ENCODE data around the gene FOXR1.

Gene FOXR1

DNA sequence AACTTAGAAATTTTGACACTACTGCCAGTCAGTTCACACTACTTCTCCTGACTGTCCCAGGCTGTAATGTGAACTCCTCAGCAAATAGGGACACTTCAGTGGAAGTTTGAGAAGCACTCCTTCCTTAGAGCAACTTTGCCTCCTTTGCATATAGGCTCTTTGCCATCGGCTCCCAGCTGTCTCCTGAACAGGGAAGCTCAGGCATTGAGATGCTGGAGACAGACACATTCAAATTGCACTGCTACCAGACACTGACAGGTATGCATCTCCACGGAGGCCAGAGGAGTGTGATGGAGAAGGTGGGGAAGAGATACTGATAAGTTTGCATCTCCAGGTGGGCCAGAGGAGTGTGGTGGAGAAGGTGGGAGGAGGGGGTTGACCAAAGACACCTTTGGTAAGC lies 48.4 kb downstream of the FOXR1 start:
- Mint-ChIP-seq H3K9me3 (no peaks in the 10 kb centered on the region), H3K4me1 (ENCODE audit: low read depth) (peaks cover 43% of the 10 kb centered on the region), H3K27me3 (ENCODE audit: low read depth) (no peaks in the 10 kb centered on the region), H3K4me3 (peak overlapping the region; percentile 99), H3K27ac (peak overlapping the region; percentile 100), H3K36me3 (ENCODE audit: low read depth) (peaks cover 71% of the 10 kb centered on the region)
- no peak for DNase-seq (ENCODE audit: low spot score)

DNA sequence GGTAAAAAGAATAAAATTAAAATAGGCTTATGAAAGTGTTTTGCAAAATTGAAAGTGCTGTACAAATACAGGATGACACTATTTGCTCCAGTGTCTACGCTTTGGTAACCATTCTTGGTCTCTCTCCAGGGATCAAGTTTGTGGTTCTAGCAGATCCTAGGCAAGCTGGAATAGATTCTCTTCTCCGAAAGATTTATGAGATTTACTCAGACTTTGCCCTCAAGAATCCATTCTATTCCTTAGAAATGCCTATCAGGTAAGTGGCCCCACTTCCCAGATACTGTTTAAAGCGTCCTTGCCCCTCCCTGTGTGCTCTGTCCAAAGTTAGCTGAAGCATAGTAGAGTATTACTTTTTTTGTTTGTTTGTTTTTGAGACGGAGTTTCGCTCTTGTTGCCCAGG lies 50.1 kb downstream of the FOXR1 start:
- DNase-seq (ENCODE audit: low spot score), result no peak
- H3K4me3 Mint-ChIP-seq, result no peak overlapping the region
- peak overlapping the region; percentile 47 for H3K27ac Mint-ChIP-seq
- no peaks in the 10 kb centered on the region for H3K27me3 Mint-ChIP-seq (ENCODE audit: low read depth)
- peaks cover 59% of the 10 kb centered on the region for H3K36me3 Mint-ChIP-seq (ENCODE audit: low read depth)
- peaks cover 30% of the 10 kb centered on the region for H3K4me1 Mint-ChIP-seq (ENCODE audit: low read depth)
- no peaks in the 10 kb centered on the region for H3K9me3 Mint-ChIP-seq

DNA sequence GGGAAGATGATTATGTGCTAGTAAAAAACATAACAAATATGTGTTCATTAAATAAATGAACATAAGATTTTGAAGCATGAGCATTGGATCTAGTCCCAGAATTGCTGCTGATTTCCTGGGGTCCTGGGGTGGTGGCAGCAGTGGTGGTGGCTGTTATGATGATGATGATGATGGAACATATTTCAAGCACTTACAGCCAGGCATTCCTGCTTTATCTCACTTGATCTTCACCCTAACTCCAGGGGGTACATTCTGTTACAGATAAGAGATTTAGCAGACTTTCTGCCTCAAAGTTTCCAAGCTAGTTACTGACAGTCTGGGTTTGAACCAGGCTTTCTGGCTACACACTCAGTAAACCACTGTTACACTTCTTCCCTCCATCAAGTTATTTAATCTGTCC lies 52.2 kb downstream of the FOXR1 start:
- Mint-ChIP-seq H3K36me3 (ENCODE audit: low read depth) (peaks cover 45% of the 10 kb centered on the region), H3K4me1 (ENCODE audit: low read depth) (peaks cover 28% of the 10 kb centered on the region), H3K27ac (peak overlapping the region; percentile 11), H3K4me3 (no peak overlapping the region), H3K9me3 (no peaks in the 10 kb centered on the region), H3K27me3 (ENCODE audit: low read depth) (no peaks in the 10 kb centered on the region)
- no peak for DNase-seq (ENCODE audit: low spot score)

DNA sequence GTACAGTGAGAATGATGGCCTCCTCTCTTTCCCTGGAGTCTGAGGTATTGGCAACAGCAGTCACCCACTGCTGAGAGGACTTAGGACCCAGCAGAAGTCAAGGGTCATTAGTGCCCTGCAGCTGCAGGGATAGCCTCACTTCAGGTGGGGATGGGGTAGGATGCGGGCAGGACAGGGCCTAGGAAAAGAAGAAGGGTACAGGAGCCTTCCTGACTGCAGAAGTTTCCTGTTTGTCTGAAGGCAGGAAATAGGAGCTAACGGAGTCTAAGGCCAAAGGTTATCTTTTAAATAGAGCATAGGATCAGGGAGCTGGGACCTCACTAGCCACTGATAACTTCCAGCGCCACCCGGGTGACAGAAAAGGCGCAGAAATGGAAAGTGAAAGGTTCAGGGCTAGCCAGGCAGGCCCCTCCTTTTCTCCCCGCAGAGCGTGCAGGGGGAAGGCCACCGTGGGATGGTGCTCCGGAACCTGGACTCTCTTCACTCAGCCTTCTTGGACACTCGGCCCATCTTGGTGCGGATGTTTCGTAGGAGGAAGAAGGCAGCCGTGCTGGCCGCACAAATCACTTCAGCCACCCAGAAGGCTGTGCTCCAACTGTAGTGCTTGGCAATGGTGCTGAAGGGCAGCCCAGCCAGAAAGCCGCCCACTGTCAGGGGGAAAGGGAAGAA lies 53.0 kb downstream of the FOXR1 start:
- H3K36me3 Mint-ChIP-seq (ENCODE audit: low read depth), result peaks cover 46% of the 10 kb centered on the region
- H3K4me3 Mint-ChIP-seq, result no peak overlapping the region
- peaks cover 37% of the 10 kb centered on the region for H3K4me1 Mint-ChIP-seq (ENCODE audit: low read depth)
- peak overlapping the region; percentile 67 for H3K27ac Mint-ChIP-seq
- H3K27me3 Mint-ChIP-seq (ENCODE audit: low read depth), result no peaks in the 10 kb centered on the region
- DNase-seq (ENCODE audit: low spot score), result no peak
- H3K9me3 Mint-ChIP-seq, result no peaks in the 10 kb centered on the region

DNA sequence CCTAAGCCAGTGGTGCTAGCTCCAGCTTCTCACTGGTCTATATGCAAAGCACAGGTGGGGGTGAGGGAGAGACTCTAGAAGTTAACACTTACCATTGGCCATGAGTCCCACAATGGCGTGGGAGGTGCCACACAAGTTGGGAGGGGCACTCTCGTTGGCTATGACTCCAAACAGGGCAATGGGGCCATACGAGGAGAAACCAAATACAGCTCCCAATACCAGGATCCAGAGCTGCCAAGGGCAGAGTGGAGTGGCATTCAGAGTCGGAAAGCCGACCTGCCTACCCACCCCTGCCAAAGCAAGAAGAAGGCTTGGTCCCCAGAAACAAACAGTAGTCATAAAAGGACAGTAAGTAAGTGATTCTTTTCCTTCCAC lies 53.5 kb downstream of the FOXR1 start:
- Mint-ChIP-seq H3K4me3 (no peak overlapping the region), H3K27me3 (ENCODE audit: low read depth) (no peaks in the 10 kb centered on the region), H3K27ac (peak overlapping the region; percentile 11), H3K4me1 (ENCODE audit: low read depth) (peaks cover 35% of the 10 kb centered on the region), H3K36me3 (ENCODE audit: low read depth) (peaks cover 41% of the 10 kb centered on the region), H3K9me3 (no peaks in the 10 kb centered on the region)
- DNase-seq (ENCODE audit: low spot score), result no peak

DNA sequence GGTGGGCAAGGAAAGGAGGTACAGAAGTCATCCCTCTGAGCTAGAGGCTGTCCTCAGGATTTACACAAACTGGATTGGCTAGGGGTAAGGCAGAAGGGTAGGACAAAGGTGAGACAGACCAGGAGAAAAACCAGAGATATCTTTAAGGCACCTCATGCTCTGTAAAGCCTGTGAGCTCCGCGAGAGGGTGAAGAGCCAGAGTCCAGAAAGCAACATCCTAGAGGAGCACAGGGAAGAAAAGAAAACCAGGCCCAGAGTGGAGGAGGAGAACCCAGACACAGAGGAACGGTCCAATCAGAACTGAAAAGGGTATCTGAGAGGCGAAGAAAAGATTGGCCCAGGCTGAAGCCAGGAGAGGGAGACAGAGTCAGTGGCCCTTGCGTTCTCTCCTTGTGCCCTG lies 54.0 kb downstream of the FOXR1 start:
- Mint-ChIP-seq H3K4me1 (ENCODE audit: low read depth) (peaks cover 34% of the 10 kb centered on the region), H3K4me3 (no peak overlapping the region), H3K36me3 (ENCODE audit: low read depth) (peaks cover 40% of the 10 kb centered on the region), H3K27me3 (ENCODE audit: low read depth) (no peaks in the 10 kb centered on the region), H3K27ac (no peak overlapping the region), H3K9me3 (no peaks in the 10 kb centered on the region)
- no peak for DNase-seq (ENCODE audit: low spot score)

DNA sequence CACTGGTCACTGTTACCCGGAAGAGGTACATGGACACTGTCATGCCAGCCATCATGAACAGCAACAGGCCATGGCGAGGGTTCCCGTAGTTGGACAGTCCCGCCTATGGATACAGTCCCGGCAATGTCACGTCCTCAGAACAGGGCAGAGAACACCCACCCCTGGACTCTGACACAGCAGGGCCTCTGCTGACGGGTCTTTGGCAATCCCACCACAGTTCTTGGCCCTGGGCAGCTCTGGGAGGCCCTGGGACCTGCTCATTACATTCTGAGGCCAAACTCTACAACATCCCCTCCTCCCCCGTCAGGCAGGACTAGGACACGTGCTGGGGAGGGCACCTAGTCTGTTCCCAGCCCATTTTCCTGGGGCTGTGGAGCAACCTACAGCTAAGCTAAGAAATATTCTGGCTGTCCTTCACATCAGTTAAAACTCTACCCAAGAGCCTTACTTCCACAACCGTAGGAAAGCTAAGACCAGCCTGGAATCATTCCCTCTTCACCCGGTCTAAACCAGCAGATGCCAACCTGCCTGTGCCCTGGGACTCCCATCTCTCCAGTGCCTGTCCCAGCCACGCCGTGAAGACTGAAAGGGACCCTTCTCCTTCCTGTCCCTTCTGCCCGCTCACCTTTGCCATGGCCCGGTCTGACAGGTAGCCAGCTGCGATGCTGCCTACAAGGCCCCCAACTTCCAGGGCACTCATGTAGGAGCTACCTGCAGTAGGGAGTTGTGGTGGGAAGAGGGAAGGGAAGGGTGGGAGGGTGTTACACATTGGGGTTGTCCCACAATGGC lies 54.6 kb downstream of the FOXR1 start:
- no peak overlapping the region for H3K4me3 Mint-ChIP-seq
- H3K4me1 Mint-ChIP-seq (ENCODE audit: low read depth), result peaks cover 32% of the 10 kb centered on the region
- H3K27ac Mint-ChIP-seq, result no peak overlapping the region
- peaks cover 40% of the 10 kb centered on the region for H3K36me3 Mint-ChIP-seq (ENCODE audit: low read depth)
- no peak for DNase-seq (ENCODE audit: low spot score)
- H3K27me3 Mint-ChIP-seq (ENCODE audit: low read depth), result no peaks in the 10 kb centered on the region
- no peaks in the 10 kb centered on the region for H3K9me3 Mint-ChIP-seq

DNA sequence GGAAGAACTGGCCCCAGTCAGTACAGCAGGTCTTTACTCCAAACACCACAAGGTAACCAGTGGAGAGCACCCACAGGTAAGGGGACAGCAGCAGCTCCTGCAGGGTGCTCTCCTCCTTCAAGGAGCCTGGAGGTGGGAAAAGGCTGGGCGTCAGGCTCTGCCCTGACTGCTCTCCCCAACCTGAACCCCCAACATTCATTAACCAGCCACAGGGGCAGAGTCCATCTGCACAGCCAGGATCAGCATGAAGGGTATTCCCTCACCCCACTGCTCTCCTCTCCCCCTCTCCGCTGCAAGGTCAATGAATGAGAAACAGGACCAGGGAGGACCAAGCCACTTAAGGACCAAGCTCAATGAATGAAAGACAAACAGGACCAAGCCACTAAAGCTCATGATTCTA lies 55.4 kb downstream of the FOXR1 start:
- H3K36me3 Mint-ChIP-seq (ENCODE audit: low read depth), result peaks cover 32% of the 10 kb centered on the region
- H3K27me3 Mint-ChIP-seq (ENCODE audit: low read depth), result no peaks in the 10 kb centered on the region
- peaks cover 28% of the 10 kb centered on the region for H3K4me1 Mint-ChIP-seq (ENCODE audit: low read depth)
- no peak overlapping the region for H3K27ac Mint-ChIP-seq
- H3K9me3 Mint-ChIP-seq, result no peaks in the 10 kb centered on the region
- H3K4me3 Mint-ChIP-seq, result no peak overlapping the region
- no peak for DNase-seq (ENCODE audit: low spot score)

DNA sequence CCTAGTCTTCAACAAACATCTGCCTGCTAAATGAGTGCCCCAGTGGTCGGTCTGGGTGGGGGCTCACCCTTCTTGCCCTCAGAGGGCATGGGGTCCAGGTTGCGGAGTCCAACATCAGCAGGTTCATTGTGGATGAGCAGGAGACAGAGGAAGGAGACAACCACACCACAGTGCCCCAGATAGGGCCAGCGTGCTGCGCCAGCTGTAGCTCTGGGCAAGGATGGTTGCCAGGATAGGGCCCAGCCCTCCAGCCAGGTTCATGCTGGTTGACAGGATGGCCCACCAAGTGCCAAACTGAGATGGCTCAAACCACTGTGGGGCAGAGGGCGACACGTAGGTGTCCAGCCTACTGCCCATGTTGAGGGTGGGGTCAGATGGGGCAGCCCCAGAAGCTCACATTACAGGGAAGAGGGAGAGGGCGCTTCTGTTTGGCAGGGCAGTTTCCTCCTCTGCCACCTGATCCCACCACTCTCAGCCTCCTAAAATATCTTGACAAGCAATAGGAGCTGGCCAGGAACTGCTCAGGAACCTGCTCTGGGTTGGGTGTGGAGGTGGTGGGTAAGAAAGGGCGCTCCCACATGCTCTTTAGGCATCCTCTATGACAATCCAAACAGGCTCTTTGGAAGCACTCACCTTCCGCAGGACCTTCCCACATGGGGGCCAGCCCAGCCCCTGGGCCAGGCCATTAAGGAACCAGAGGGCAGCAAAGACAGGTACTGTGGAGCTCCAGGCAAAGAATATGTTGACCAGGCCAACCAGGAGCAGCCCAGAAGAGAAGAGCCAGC lies 56.2 kb downstream of the FOXR1 start:
- no peak overlapping the region for H3K27ac Mint-ChIP-seq
- H3K36me3 Mint-ChIP-seq (ENCODE audit: low read depth), result peaks cover 30% of the 10 kb centered on the region
- no peak for DNase-seq (ENCODE audit: low spot score)
- H3K9me3 Mint-ChIP-seq, result no peaks in the 10 kb centered on the region
- H3K27me3 Mint-ChIP-seq (ENCODE audit: low read depth), result no peaks in the 10 kb centered on the region
- peaks cover 28% of the 10 kb centered on the region for H3K4me1 Mint-ChIP-seq (ENCODE audit: low read depth)
- no peak overlapping the region for H3K4me3 Mint-ChIP-seq

DNA sequence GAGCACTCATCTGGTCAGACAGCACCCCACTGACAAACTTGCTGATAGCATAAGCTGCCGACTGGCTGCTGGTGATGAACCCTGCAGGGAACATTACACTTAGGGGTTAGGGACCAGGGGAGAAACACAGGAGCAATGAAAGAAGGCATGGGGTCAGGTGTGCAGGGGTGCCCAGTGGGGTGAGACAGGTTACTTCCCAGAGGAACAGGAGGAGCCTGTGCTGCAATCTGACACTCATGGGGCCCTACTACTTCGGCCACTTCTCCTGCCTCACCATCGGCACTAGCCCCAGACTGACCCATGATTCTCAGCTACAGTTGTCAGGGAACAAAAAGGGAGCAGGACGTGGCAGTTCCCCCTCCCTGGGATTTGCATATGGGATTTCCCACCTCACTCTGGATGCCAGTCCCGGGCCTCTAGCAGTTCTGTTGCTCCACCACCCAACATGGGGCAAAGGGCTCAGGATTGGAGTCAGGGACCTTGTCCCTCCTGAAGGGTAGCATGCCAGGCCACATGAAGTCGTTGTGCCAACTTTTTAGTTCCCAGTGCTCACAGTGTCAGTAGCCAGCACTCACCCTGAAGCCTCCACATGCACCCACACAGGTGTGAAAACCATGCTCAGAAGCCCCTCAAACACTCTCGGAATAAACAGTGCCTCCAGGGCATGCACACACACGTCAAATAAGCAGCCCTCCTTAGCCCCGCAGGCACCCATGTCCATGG lies 56.9 kb downstream of the FOXR1 start:
- Mint-ChIP-seq H3K4me1 (ENCODE audit: low read depth) (peaks cover 24% of the 10 kb centered on the region), H3K36me3 (ENCODE audit: low read depth) (peaks cover 26% of the 10 kb centered on the region), H3K27me3 (ENCODE audit: low read depth) (no peaks in the 10 kb centered on the region), H3K9me3 (no peaks in the 10 kb centered on the region), H3K27ac (no peak overlapping the region), H3K4me3 (no peak overlapping the region)
- DNase-seq (ENCODE audit: low spot score), result no peak

DNA sequence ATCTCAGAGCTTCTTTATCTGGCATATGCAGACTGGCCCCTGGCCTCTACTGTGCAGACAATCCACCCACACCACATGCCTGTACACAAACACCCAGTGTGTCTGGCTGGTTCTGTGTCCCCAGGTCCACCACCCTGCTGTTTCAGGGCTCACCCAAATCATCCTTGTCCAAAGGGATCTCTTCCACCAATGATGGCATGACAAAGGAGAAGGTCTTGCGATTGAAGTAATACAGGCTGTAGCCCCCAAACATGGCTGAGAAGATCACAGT lies 57.4 kb downstream of the FOXR1 start:
- H3K27ac Mint-ChIP-seq, result no peak overlapping the region
- no peaks in the 10 kb centered on the region for H3K9me3 Mint-ChIP-seq
- peaks cover 22% of the 10 kb centered on the region for H3K4me1 Mint-ChIP-seq (ENCODE audit: low read depth)
- DNase-seq (ENCODE audit: low spot score), result no peak
- no peaks in the 10 kb centered on the region for H3K27me3 Mint-ChIP-seq (ENCODE audit: low read depth)
- peaks cover 21% of the 10 kb centered on the region for H3K36me3 Mint-ChIP-seq (ENCODE audit: low read depth)
- H3K4me3 Mint-ChIP-seq, result peak overlapping the region; percentile 83

DNA sequence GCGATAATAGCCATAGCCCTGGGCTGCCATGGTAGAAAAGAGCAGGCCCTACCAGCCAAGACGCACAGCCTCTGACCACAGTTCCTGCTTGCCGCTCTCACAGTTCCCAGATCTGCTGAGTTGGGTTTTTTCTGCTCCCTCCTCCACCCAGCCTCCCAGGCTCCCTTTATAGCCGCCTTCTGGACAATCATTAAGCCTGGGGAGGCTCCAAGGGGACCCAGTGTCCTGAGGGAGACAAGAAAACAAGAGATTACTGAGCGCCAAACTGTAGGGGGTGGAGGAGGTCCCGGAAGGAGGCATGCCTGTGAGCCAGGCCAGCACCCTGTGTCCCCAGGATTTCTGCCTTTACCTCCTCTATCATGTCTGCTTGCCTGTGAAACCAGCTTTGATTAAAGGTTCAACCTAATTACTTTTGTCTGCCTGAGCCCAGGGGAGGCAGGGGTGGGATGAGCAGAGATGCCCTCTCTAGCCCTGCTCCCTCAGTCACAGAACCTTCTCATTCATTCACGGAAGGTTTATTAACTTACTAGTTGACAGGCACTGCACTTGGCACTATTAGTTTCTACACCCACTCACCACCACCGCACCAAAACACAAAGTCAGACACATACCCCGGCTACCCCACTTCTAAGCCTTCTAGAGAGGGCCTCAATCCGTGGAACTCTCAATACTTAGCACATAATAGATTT lies 57.9 kb downstream of the FOXR1 start:
- DNase-seq (ENCODE audit: low spot score), result peak; percentile 16
- H3K27me3 Mint-ChIP-seq (ENCODE audit: low read depth), result no peaks in the 10 kb centered on the region
- peaks cover 19% of the 10 kb centered on the region for H3K4me1 Mint-ChIP-seq (ENCODE audit: low read depth)
- H3K4me3 Mint-ChIP-seq, result peak overlapping the region; percentile 83
- H3K36me3 Mint-ChIP-seq (ENCODE audit: low read depth), result peaks cover 16% of the 10 kb centered on the region
- H3K9me3 Mint-ChIP-seq, result no peaks in the 10 kb centered on the region
- H3K27ac Mint-ChIP-seq, result peak overlapping the region; percentile 81

DNA sequence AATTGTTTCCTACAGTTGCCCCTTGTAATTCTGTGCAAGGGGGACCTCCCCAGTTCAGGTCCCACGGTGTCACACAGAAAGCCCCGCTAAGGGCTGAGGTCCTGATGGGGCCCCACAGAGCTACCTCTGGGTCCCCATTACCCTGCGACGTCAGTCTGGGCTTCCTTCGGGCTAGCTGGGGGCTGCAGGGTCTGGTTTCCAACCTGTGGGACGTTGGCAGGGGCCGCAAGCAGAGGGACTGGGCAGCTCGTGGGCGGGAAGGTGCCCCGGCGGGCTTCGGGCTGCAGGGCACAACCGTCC lies 58.4 kb downstream of the FOXR1 start:
- peak overlapping the region; percentile 81 for H3K27ac Mint-ChIP-seq
- no peak for DNase-seq (ENCODE audit: low spot score)
- H3K4me3 Mint-ChIP-seq, result peak overlapping the region; percentile 83
- peaks cover 13% of the 10 kb centered on the region for H3K36me3 Mint-ChIP-seq (ENCODE audit: low read depth)
- peaks cover 18% of the 10 kb centered on the region for H3K4me1 Mint-ChIP-seq (ENCODE audit: low read depth)
- H3K9me3 Mint-ChIP-seq, result no peaks in the 10 kb centered on the region
- no peaks in the 10 kb centered on the region for H3K27me3 Mint-ChIP-seq (ENCODE audit: low read depth)

All from T-helper 2 cell treated with Interferon-gamma antibody and Interleukin-4, amounts not matched to agents 5 μg/mL and 100 μg/mL, for 36 hours (primary cell).